Measurements from ENCODE around the gene LCE6A. TPM values are rescaled to one million over a fixed set of nuclear protein-coding genes. Genes with fewer than 3 reads are reported as not detected.

The LCE6A gene
- total and polyA plus RNA-seq, 2 donors = not detected

DNA sequence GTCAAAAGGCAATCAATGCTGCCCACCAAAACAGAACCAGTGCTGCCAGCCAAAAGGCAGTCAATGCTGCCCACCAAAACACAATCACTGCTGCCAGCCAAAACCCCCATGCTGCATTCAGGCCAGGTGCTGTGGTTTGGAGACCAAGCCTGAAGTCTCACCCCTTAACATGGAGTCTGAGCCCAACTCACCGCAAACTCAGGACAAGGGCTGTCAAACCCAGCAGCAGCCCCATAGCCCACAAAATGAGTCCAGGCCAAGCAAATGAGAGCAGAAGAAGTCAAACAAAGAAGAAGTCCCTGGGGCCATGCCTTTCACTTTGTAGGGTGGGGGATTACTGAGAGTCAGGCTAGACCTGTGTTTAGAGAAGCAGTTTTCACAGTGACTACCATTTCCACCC is 41.9 kb downstream of the LCE6A start:
- Histone ChIP-seq H3K4me3 (ENCODE audit: low read depth, low read length) (no peak overlapping the region), H3K27ac (ENCODE audit: low read depth) (no peak overlapping the region), H3K36me3 (ENCODE audit: insufficient read depth) (no peaks in the 10 kb centered on the region), H3K4me1 (ENCODE audit: insufficient read depth) (no peaks in the 10 kb centered on the region)
- WGBS = 98% methylated on average over 1 of the region's 1 CpG
- DNase-seq (ENCODE audit: extremely low spot score) = no peak

- Histone ChIP-seq H3K27ac (ENCODE audit: low read depth) (no peak overlapping the region), H3K4me3 (ENCODE audit: low read depth, low read length) (no peak overlapping the region), H3K4me1 (ENCODE audit: insufficient read depth) (no peaks in the 10 kb centered on the region), H3K36me3 (ENCODE audit: insufficient read depth) (no peaks in the 10 kb centered on the region)
- 66% methylated on average over 4 of the region's 4 CpGs for WGBS
- no peak for DNase-seq (ENCODE audit: extremely low spot score)
Measured at GRCh38 chr1:152884966-152885624, 42.4 kb downstream of the LCE6A start.

- H3K27ac ChIP-seq (ENCODE audit: low read depth) = no peak overlapping the region
- DNase-seq (ENCODE audit: extremely low spot score) = no peak
- H3K36me3 ChIP-seq (ENCODE audit: insufficient read depth) = no peaks in the 10 kb centered on the region
- no peaks in the 10 kb centered on the region for H3K4me1 ChIP-seq (ENCODE audit: insufficient read depth)
- H3K4me3 ChIP-seq (ENCODE audit: low read depth, low read length) = no peak overlapping the region
- 16% methylated on average over 3 of the region's 3 CpGs for WGBS
Measured at GRCh38 chr1:152886085-152886484, 43.4 kb downstream of the LCE6A start.

DNA sequence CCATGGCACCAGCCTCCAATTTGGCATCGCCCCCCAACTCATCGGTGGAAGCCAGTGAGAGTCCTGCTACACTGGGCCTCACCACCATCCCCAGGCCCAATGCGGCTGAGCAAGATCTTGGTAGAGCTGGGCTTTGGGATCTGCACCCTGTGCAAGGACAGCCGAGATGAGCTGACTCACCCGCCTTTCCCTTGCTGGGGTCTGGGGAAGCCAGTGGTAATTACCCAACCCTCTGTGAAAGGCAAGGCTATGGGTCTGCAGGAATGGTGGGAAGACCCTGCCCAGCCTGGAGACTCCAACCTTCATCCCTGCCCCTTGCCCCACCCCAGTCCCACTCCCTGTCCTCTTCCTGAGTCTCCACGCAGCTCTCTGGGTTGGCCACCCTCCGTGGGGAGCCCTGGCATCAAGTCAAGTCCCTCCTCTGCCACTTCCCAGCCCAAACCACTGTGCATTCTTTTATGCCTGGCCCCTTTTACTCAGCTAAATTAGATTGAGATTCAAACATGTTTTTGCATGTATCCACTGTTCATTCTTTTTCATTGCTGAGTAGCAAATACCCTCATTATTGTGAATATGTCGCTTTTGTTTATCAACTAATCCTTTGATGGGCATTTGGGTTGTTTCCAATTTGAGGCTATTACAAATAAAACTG is 44.2 kb downstream of the LCE6A start:
- Histone ChIP-seq H3K4me1 (ENCODE audit: insufficient read depth) (no peaks in the 10 kb centered on the region), H3K36me3 (ENCODE audit: insufficient read depth) (no peaks in the 10 kb centered on the region), H3K4me3 (ENCODE audit: low read depth, low read length) (no peak overlapping the region), H3K27ac (ENCODE audit: low read depth) (peak overlapping the region; percentile 33)
- 67% methylated on average over 8 of the region's 8 CpGs for WGBS
- DNase-seq (ENCODE audit: extremely low spot score) = no peak

- WGBS = 75% methylated on average over 1 of the region's 1 CpG
- no peak for DNase-seq (ENCODE audit: extremely low spot score)
- Histone ChIP-seq H3K27ac (ENCODE audit: low read depth) (no peak overlapping the region), H3K36me3 (ENCODE audit: insufficient read depth) (no peaks in the 10 kb centered on the region), H3K4me1 (ENCODE audit: insufficient read depth) (no peaks in the 10 kb centered on the region), H3K4me3 (ENCODE audit: low read depth, low read length) (no peak overlapping the region)
Measured at GRCh38 chr1:152888126-152888525, 45.5 kb downstream of the LCE6A start.

Other genes with a start within 250 kb of the LCE6A start
- gene LCE3C, start 242.6 kb upstream of the LCE6A start, total RNA-seq = not detected
- gene LCE3C, start 242.6 kb upstream of the LCE6A start, polyA plus RNA-seq = not detected
- not detected for gene LCE3B, start 229.0 kb upstream of the LCE6A start, total RNA-seq
- gene LCE3B, start 229.0 kb upstream of the LCE6A start, polyA plus RNA-seq = not detected
- not detected for gene LCE3A, start 219.8 kb upstream of the LCE6A start, total RNA-seq
- gene LCE3A, start 219.8 kb upstream of the LCE6A start, polyA plus RNA-seq = not detected
- gene LCE2D, start 179.5 kb upstream of the LCE6A start, total RNA-seq = not detected
- not detected for gene LCE2D, start 179.5 kb upstream of the LCE6A start, polyA plus RNA-seq
- not detected for gene LCE2C, start 167.6 kb upstream of the LCE6A start, total RNA-seq
- not detected for gene LCE2C, start 167.6 kb upstream of the LCE6A start, polyA plus RNA-seq
- gene LCE2B, start 156.7 kb upstream of the LCE6A start, total RNA-seq = not detected
- gene LCE2B, start 156.7 kb upstream of the LCE6A start, polyA plus RNA-seq = not detected
- gene LCE2A, start 144.5 kb upstream of the LCE6A start, total RNA-seq = not detected
- not detected for gene LCE2A, start 144.5 kb upstream of the LCE6A start, polyA plus RNA-seq
- gene LCE4A, start 134.7 kb upstream of the LCE6A start, total RNA-seq = not detected
- gene LCE4A, start 134.7 kb upstream of the LCE6A start, polyA plus RNA-seq = not detected
- not detected for gene KPRP, start 84.8 kb upstream of the LCE6A start, total RNA-seq
- gene KPRP, start 84.8 kb upstream of the LCE6A start, polyA plus RNA-seq = not detected
- gene LCE1F, start 67.7 kb upstream of the LCE6A start, total RNA-seq = not detected
- gene LCE1F, start 67.7 kb upstream of the LCE6A start, polyA plus RNA-seq = not detected
- not detected for gene LCE1E, start 56.6 kb upstream of the LCE6A start, total RNA-seq
- 0.15 TPM for gene LCE1E, start 56.6 kb upstream of the LCE6A start, polyA plus RNA-seq
- not detected for gene LCE1D, start 46.1 kb upstream of the LCE6A start, total RNA-seq
- gene LCE1D, start 46.1 kb upstream of the LCE6A start, polyA plus RNA-seq = not detected
- not detected for gene LCE1C, start 36.2 kb upstream of the LCE6A start, total RNA-seq
- gene LCE1C, start 36.2 kb upstream of the LCE6A start, polyA plus RNA-seq = not detected
- not detected for gene LCE1B, start 30.9 kb upstream of the LCE6A start, total RNA-seq
- gene LCE1B, start 30.9 kb upstream of the LCE6A start, polyA plus RNA-seq = not detected
- not detected for gene LCE1A, start 15.4 kb upstream of the LCE6A start, total RNA-seq
- gene LCE1A, start 15.4 kb upstream of the LCE6A start, polyA plus RNA-seq = not detected
- not detected for gene LCE7A, start 17.1 kb downstream of the LCE6A start, total RNA-seq
- gene LCE7A, start 17.1 kb downstream of the LCE6A start, polyA plus RNA-seq = not detected
- not detected for gene SMCP, start 35.5 kb downstream of the LCE6A start, total RNA-seq
- gene SMCP, start 35.5 kb downstream of the LCE6A start, polyA plus RNA-seq = not detected
- gene IVL, start 65.7 kb downstream of the LCE6A start, total RNA-seq = 2.7 TPM
- gene IVL, start 65.7 kb downstream of the LCE6A start, polyA plus RNA-seq = 9.5 TPM
- not detected for gene SPRR5, start 104.3 kb downstream of the LCE6A start, total RNA-seq
- not detected for gene SPRR5, start 104.3 kb downstream of the LCE6A start, polyA plus RNA-seq
- gene SPRR4, start 127.8 kb downstream of the LCE6A start, total RNA-seq = not detected
- not detected for gene SPRR4, start 127.8 kb downstream of the LCE6A start, polyA plus RNA-seq
- not detected for gene SPRR1A, start 141.2 kb downstream of the LCE6A start, total RNA-seq
- not detected for gene SPRR1A, start 141.2 kb downstream of the LCE6A start, polyA plus RNA-seq
- gene SPRR3, start 158.9 kb downstream of the LCE6A start, total RNA-seq = 10.0 TPM
- gene SPRR3, start 158.9 kb downstream of the LCE6A start, polyA plus RNA-seq = 0.65 TPM
- not detected for gene SPRR1B, start 188.3 kb downstream of the LCE6A start, total RNA-seq
- not detected for gene SPRR1B, start 188.3 kb downstream of the LCE6A start, polyA plus RNA-seq
- not detected for gene SPRR2D, start 198.3 kb downstream of the LCE6A start, total RNA-seq
- gene SPRR2D, start 198.3 kb downstream of the LCE6A start, polyA plus RNA-seq = not detected
- gene SPRR2A, start 214.7 kb downstream of the LCE6A start, total RNA-seq = not detected
- gene SPRR2A, start 214.7 kb downstream of the LCE6A start, polyA plus RNA-seq = not detected
- not detected for gene SPRR2B, start 228.8 kb downstream of the LCE6A start, total RNA-seq
- gene SPRR2B, start 228.8 kb downstream of the LCE6A start, polyA plus RNA-seq = not detected